Cardiac ventricle fibroblast (primary cell): ENCODE data around the gene DET1. TPM values are rescaled to one million over a fixed set of nuclear protein-coding genes. Genes with fewer than 3 reads are reported as not detected.

Source experiments
- total RNA-seq: library from RNA; depleted of rRNA; stranded (reverse); fragments of >200 nt; gene quantifications from 2 replicates; pipeline ENCODE4 v1.2.3, GENCODE V29; 2015

DET1 gene
- total RNA-seq = 5.1 and 6.1 TPM in 2 replicates

GRCh38 chr15:88546248-88547129, at the start of gene DET1:
DET1 (minus strand) TSS chr15:88546681; CDS start chr15:88531705, 14,976 bp downstream.

GRCh38 chr15:88467073-88467934, 79.2 kb downstream of the DET1 start, which contains the start of the genes MRPL46 and MRPS11:
MRPL46 (minus strand) TSS chr15:88467388; CDS start chr15:88467377, 11 bp downstream.
MRPS11 (plus strand) TSS chr15:88467708; CDS start chr15:88467718, 10 bp downstream.

Other genes starting within 250 kb of the DET1 start
- gene MRPL46, start 79.3 kb downstream of the DET1 start, total RNA-seq = 8.0 and 18.1 TPM in 2 replicates
- gene MRPS11, start 79.0 kb downstream of the DET1 start, total RNA-seq = 19.2 and 29.4 TPM in 2 replicates
- 15.1 and 19.4 TPM in 2 replicates for gene AEN, start 74.7 kb upstream of the DET1 start, total RNA-seq
- 3.8 and 8.2 TPM in 2 replicates for gene ISG20, start 92.3 kb upstream of the DET1 start, total RNA-seq